Parathyroid adenoma (tissue), 2 donors: ENCODE results near the gene SLC35E1.

Experiments used
- H2AFZ ChIP-seq: fragments of 300-600 bp; sonication (generic); one replicate; pipeline ENCODE4 v1.7.0; 2017; ENCODE audit warnings: antibody characterized with exemption, mild to moderate bottlenecking
- H3K27ac ChIP-seq: fragments of 300-600 bp; sonication (generic); one replicate; pipeline ENCODE4 v1.7.0; 2017
- H3K27me3 ChIP-seq: fragments of 300-600 bp; sonication (generic); one replicate; pipeline ENCODE4 v1.7.0; 2017; ENCODE audit warnings: low read length; ENCODE audit not compliant: control insufficient read depth, insufficient read depth
- H3K36me3 ChIP-seq: fragments of 300-600 bp; sonication (generic); one replicate; pipeline ENCODE4 v1.7.0; 2017; ENCODE audit warnings: low read length; ENCODE audit not compliant: control insufficient read depth, insufficient read depth
- H3K4me1 ChIP-seq: fragments of 300-600 bp; sonication (generic); one replicate; pipeline ENCODE4 v1.7.0; 2017; ENCODE audit warnings: control low read depth
- H3K4me2 ChIP-seq: fragments of 300-600 bp; sonication (generic); one replicate; pipeline ENCODE4 v1.7.0; 2017; ENCODE audit warnings: low read length
- H3K4me3 ChIP-seq: fragments of 300-600 bp; sonication (generic); one replicate; pipeline ENCODE4 v1.7.0; 2017; ENCODE audit warnings: low read depth, low read length
- H3K79me2 ChIP-seq: fragments of 300-600 bp; sonication (generic); one replicate; pipeline ENCODE4 v1.7.0; 2017; ENCODE audit warnings: control low read depth
- H3K9ac ChIP-seq: fragments of 300-600 bp; sonication (generic); one replicate; pipeline ENCODE4 v1.7.0; 2017; ENCODE audit warnings: mild to moderate bottlenecking
- H3K9me3 ChIP-seq: fragments of 300-600 bp; sonication (generic); one replicate; pipeline ENCODE4 v1.7.0; 2017; ENCODE audit warnings: low read length; ENCODE audit not compliant: control insufficient read depth
- CTCF ChIP-seq: fragments of 300-600 bp; sonication (generic); IDR thresholded peaks from one replicate; pipeline ENCODE4 v1.7.0; 2017; ENCODE audit warnings: antibody characterized with exemption, mild to moderate bottlenecking
- donor health status: primary hyperparathyroidism.

The SLC35E1 gene

GRCh38 chr19:16594681-16595091 is 22.5 kb upstream of the SLC35E1 start:
- Histone ChIP-seq H3K79me2 (peaks cover 92% of the 10 kb centered on the region), H3K4me1 (no peaks in the 10 kb centered on the region)

GRCh38 chr19:16594131-16594586 is 21.9 kb upstream of the SLC35E1 start:
- Histone ChIP-seq H2AFZ (no peak overlapping the region), H3K79me2 (peaks cover 87% of the 10 kb centered on the region), H3K9ac (no peak overlapping the region), H3K4me3 (no peak overlapping the region), H3K27ac (no peak overlapping the region), H3K4me2 (no peak overlapping the region), H3K4me1 (no peaks in the 10 kb centered on the region), H3K27me3 (no peaks in the 10 kb centered on the region), H3K36me3 (no peaks in the 10 kb centered on the region), H3K9me3 (no peaks in the 10 kb centered on the region)
- no peak for TF ChIP-seq CTCF

More at GRCh38 chr19:16594681-16595091, 22.5 kb upstream of the SLC35E1 start:
- no peak overlapping the region for H3K9ac ChIP-seq
- H2AFZ ChIP-seq: no peak overlapping the region
- H3K27ac ChIP-seq: no peak overlapping the region
- H3K4me2 ChIP-seq: no peak overlapping the region
- no peaks in the 10 kb centered on the region for H3K36me3 ChIP-seq
- H3K4me3 ChIP-seq: no peak overlapping the region
- no peaks in the 10 kb centered on the region for H3K9me3 ChIP-seq
- no peaks in the 10 kb centered on the region for H3K27me3 ChIP-seq
- no peak for TF ChIP-seq CTCF

GRCh38 chr19:16593181-16593580 is 21.0 kb upstream of the SLC35E1 start:
- no peak for TF ChIP-seq CTCF
- H3K9ac ChIP-seq: no peak overlapping the region
- no peaks in the 10 kb centered on the region for H3K27me3 ChIP-seq
- H3K79me2 ChIP-seq: peaks cover 88% of the 10 kb centered on the region
- H3K4me2 ChIP-seq: no peak overlapping the region
- H3K27ac ChIP-seq: no peak overlapping the region
- H3K36me3 ChIP-seq: no peaks in the 10 kb centered on the region
- peaks cover 8% of the 10 kb centered on the region for H3K4me1 ChIP-seq
- H2AFZ ChIP-seq: no peak overlapping the region
- no peaks in the 10 kb centered on the region for H3K9me3 ChIP-seq
- H3K4me3 ChIP-seq: no peak overlapping the region

GRCh38 chr19:16591803-16592556 is 19.8 kb upstream of the SLC35E1 start:
- no peaks in the 10 kb centered on the region for H3K36me3 ChIP-seq
- no peak overlapping the region for H3K4me2 ChIP-seq
- no peaks in the 10 kb centered on the region for H3K9me3 ChIP-seq
- H3K27me3 ChIP-seq: no peaks in the 10 kb centered on the region
- H3K4me3 ChIP-seq: no peak overlapping the region
- H2AFZ ChIP-seq: no peak overlapping the region
- peaks cover 90% of the 10 kb centered on the region for H3K79me2 ChIP-seq
- TF ChIP-seq CTCF: no peak
- peaks cover 17% of the 10 kb centered on the region for H3K4me1 ChIP-seq
- no peak overlapping the region for H3K9ac ChIP-seq
- no peak overlapping the region for H3K27ac ChIP-seq
